Renal cortex interstitium (tissue), 11 donors: ENCODE results near the gene SIPA1L3. TPM values are rescaled to one million over a fixed set of nuclear protein-coding genes. Genes with fewer than 3 reads are reported as not detected.
A peak's percentile ranks its signal among the peaks of the same experiment; 100 is the strongest.

Experiments used
- DNase-seq, 11 donors: peaks; one replicate each; pipeline ENCODE4 v3.0.0-alpha.2; 2013; ENCODE audit warnings: low read depth in 9 of 11, low spot score in 4 of 11; ENCODE audit errors: extremely low read depth in 1 of 11
- polyA plus RNA-seq, 3 donors: library from polyadenylated mRNA; unstranded; fragments of 120-200 nt; gene quantifications; one replicate each; pipeline ENCODE4 v1.2.1, GENCODE V29; 2013; ENCODE audit not compliant: insufficient read length in 3 of 3

Gene SIPA1L3
- polyA plus RNA-seq, 3 donors, result 17.8 to 24.8 (median 21.1) TPM

- no peak for DNase-seq
These were observed 99.5 kb downstream of the SIPA1L3 start for GRCh38 chr19:38006361-38007045.

- no peak for DNase-seq
These were observed 102.7 kb downstream of the SIPA1L3 start for GRCh38 chr19:38009650-38010242.

- no peak for DNase-seq
These were observed 104.4 kb downstream of the SIPA1L3 start for GRCh38 chr19:38011426-38011825.

- no peak for DNase-seq
These were observed 105.3 kb downstream of the SIPA1L3 start for GRCh38 chr19:38012290-38012689.

- no peak for DNase-seq
These were observed 105.9 kb downstream of the SIPA1L3 start for GRCh38 chr19:38012944-38013343.

GRCh38 chr19:38013913-38014580, 107.0 kb downstream of the SIPA1L3 start:
- DNase-seq, result peak in 1 of 11 donors; percentile 36

GRCh38 chr19:38015216-38015615, 108.2 kb downstream of the SIPA1L3 start:
- no peak for DNase-seq

GRCh38 chr19:38015761-38016160, 108.8 kb downstream of the SIPA1L3 start:
- peak in 5 of 11 donors; percentile 45 to 74 (median 66) for DNase-seq

- DNase-seq, result no peak
These were observed 110.6 kb downstream of the SIPA1L3 start for GRCh38 chr19:38017401-38018151.

- no peak for DNase-seq
These were observed 111.8 kb downstream of the SIPA1L3 start for GRCh38 chr19:38018694-38019395.

- no peak for DNase-seq
These were observed 112.4 kb downstream of the SIPA1L3 start for GRCh38 chr19:38019396-38019724.

GRCh38 chr19:38020311-38020710, 113.3 kb downstream of the SIPA1L3 start:
- no peak for DNase-seq

- DNase-seq, result no peak
These were observed 114.3 kb downstream of the SIPA1L3 start for GRCh38 chr19:38021352-38021751.

GRCh38 chr19:38022791-38023670, 116.0 kb downstream of the SIPA1L3 start:
- no peak for DNase-seq

- DNase-seq, result no peak
These were observed 116.9 kb downstream of the SIPA1L3 start for GRCh38 chr19:38023671-38024541.

GRCh38 chr19:38024992-38025908, 118.2 kb downstream of the SIPA1L3 start:
- DNase-seq, result no peak
